Activated CD4-positive, alpha-beta T cell treated with anti-CD3 and anti-CD28 coated beads for 48 hours (primary cell): ENCODE results near the gene MMP11.
"Not testable (repeated sequence)": the region's sequence is repeated elsewhere in the genome, so short reads cannot be mapped to it uniquely, and the experiment has no call there.

Experiments
- DNase-seq: peaks from one replicate; pipeline ENCODE4 v3.0.0-alpha.2; 2020

Gene MMP11, protein sequence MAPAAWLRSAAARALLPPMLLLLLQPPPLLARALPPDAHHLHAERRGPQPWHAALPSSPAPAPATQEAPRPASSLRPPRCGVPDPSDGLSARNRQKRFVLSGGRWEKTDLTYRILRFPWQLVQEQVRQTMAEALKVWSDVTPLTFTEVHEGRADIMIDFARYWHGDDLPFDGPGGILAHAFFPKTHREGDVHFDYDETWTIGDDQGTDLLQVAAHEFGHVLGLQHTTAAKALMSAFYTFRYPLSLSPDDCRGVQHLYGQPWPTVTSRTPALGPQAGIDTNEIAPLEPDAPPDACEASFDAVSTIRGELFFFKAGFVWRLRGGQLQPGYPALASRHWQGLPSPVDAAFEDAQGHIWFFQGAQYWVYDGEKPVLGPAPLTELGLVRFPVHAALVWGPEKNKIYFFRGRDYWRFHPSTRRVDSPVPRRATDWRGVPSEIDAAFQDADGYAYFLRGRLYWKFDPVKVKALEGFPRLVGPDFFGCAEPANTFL

DNA sequence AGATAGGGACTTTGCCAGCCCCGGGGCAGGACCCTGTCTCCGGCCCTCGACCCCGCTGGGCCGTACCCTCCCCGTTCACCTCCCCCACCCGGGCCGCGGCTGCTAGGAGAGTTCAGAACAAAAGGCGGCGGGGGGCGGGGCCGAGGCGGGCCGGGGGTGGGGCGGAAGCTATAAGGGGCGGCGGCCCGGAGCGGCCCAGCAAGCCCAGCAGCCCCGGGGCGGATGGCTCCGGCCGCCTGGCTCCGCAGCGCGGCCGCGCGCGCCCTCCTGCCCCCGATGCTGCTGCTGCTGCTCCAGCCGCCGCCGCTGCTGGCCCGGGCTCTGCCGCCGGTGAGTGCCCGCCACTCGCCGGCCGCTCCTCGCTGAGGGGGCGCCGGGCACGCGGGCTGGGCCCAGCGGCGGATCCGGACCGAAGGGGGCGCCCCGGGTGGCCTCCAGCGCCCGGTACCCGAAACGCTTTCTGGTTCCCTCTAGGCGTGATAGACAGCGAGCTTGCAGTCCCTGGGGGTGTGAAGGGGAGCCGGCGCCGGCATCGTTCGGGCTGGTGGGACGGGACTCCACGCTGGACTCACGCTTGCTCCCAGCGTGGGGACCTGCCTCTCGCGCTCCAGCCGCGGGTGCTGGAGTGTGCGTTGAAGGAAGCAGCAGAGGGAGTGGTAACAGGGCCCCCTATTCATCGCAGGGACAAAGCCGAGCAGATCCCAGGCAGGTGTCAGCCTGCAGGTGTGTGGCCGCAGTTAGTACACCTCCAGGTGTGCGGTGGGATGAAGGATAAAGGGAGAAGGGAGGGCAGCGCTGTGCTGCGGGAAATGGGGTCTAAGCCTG, at the start of gene MMP11:
Gene MMP11, plus strand, starts transcription at position 201 of the 825 bp plus-strand sequence. Its CDS starts 22 bp downstream, at position 223.
- peak; percentile 55 for DNase-seq

DNA sequence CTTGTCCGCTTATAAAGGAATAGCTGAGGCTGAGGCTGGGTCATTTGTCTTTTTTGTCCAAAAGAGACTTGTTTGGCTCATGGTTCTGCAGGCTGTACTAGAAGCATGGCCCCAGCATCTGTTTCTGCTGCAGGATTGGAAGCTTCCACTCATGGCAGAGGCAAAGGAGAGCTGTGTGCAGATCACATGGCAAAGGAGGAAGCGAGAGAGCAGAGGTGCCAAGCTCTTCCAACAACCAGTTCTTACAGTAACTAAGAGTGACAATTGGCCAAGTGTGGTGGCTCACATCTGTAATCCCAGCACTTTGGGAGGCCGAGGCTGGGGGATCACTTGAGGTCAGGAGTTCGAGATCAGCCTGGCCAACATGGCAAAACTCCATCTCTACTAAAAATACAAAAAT, 44.5 kb upstream of the MMP11 start:
- DNase-seq: not testable (repeated sequence)

DNA sequence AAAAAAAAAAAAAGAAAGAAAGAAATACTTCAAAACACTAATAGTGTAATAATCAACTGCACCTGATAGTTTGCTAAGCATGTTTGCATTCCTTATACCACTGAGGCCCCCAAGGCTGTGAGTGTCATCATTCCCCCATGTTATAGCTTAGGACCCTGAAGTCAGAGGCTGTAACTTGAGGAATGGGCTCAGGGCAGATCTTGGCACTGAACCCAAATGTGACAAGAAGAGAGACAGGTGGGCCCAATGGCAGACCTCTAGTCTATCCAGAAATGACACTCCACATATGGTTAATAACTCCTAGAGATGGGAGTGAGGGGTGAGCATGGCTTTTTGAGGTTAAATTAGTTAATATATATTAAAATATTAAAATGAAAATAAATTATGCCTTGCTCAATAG, 35.0 kb upstream of the MMP11 start:
- DNase-seq: no peak

DNA sequence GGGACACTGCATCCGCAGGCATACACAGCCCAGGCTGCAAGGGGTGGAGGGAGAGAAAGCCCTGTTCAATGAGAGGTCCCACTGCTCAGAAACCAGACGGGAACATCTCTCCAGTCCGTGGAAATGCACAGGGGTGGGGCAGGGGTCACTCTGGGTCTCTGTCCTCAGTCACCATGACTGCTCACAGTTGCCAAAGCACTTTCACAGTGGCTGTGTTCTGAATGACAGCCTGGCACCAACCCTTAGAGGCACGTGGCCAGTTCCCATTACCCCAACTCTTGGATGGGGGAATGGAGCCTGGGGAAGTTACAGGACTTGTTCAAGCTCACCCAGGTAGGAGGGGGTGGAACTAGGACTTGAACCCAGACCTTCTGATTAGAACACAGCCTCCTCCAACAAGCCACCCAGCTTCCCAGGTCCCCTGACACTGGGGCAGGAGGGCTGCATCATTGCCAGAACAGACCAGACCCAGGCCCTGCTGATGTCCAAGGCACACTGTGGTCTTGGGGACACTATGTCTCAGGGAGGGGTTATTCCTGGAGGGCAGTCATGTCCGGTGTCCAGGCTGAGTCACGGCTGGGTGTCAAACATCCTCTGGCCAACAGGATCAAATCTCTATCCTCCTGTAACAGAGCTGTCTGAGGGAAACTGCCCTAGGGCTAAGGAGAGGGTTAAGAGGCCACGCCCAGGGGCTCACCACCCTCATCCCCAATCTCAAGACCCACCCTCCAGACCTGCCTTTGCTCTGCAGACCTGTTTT, 30.0 kb upstream of the MMP11 start:
- DNase-seq: no peak

DNA sequence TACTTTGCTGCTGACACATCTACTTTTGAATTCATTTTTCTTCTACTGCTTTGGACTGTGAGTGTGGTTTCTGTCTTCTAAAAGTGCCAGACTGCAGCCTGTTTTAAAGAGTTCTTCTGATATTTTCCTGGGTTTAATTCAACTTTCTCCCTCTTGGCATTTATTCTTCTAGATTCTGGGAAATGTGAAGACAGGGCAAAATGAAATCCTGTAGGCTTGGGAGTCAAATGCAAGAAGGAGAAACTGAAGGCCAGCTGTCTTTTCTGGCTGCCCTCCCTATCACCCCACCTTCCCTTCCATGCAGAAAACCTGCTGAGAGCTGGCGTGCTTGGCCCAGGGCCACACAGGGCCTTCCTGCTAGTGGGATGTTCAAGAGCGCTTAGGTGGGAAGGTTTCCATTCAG, 29.3 kb upstream of the MMP11 start:
- no peak for DNase-seq

DNA sequence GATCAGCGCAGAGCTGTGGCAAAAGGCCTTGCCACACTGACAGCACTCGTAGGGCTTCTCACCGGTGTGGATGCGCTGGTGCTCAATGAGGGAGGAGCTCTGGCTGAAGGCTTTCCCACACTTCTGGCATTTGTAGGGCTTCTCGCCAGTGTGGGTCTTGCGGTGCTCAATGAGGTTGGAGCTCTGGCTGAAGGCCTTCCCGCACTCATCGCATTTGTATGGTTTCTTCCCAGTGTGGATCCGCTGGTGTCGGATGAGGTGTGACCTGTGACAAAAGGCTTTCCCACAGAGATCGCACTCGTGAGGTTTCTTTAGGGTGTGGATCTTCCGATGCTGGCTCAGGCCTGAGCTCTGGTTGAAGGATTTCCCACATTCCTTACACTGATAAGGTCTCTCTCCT, 28.6 kb upstream of the MMP11 start:
- DNase-seq: no peak

DNA sequence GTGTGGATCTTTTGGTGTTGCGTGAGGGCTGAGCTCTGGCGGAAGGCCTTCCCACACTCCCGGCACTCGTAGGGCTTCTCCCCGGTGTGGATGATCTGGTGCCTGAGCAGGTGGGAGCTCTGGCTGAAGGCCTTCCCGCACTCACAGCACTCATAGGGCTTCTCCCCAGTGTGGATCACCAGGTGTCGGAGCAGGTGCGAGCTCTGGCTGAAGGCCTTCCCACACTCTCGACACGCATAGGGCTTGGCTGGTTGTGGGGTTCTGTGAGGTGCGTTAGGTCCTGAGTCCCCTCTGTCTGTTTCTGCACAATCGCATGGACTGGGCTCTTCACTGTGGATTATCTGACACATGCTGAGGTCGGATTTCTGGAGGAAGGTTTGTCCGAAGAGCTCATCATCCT, 28.2 kb upstream of the MMP11 start:
- no peak for DNase-seq

DNA sequence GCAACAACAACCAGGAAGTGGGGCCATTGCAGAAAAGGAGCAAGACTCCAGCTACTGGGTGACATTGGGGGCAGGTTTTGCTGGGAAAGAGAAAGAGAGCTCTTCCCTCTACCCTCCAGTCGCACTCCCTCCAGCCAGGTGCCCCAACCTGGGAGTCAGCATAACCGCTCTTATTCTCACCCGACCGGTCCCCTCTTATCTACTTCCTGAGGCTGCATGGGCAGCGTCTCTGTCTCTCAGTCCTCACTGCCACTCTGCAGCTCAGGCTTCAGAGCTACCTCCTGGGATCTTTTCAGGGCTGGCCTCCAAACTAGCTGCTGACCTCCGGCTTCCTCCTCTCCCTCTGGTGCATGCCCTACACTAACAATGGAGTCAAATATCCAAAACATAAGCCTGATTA, 26.9 kb upstream of the MMP11 start:
- no peak for DNase-seq

DNA sequence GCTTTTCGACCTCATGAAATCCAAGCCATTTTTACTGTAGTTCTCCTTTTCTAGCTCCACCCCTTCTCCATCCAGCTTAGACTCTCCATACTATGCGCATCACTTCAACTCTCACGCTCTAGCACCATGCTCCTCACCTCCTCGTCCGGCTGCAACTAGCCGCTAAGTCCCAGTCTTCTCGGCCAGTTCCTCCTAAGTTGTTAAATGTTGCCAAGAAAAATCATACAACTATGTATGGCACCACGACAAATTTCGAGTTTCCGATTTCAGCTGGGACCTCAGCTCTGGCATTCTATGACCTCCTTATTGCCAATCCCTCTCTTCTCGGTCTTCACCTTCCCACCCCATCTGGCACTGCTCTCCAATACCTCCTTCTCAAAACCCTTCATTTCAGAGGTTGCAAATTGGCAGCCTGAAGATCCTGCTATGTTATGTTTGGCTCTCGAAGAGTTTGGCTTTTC, 22.8 kb upstream of the MMP11 start:
- DNase-seq: no peak

DNA sequence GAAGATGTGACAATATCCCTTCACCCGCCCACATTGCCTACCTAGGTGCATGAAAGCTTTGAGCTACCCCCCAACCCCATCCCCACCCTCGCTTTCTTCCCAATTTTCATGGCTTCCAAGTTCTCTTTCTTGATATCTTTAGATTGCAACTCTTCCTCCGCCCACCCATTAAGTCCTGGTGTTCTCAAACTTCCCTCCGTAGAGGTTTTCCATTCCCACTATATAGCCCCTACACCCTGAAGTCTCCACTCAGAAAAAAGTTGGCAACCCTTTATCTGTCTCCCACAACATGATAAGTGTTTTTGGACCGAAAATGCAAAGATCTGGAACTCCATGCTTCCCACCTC, 22.3 kb upstream of the MMP11 start:
- no peak for DNase-seq

DNA sequence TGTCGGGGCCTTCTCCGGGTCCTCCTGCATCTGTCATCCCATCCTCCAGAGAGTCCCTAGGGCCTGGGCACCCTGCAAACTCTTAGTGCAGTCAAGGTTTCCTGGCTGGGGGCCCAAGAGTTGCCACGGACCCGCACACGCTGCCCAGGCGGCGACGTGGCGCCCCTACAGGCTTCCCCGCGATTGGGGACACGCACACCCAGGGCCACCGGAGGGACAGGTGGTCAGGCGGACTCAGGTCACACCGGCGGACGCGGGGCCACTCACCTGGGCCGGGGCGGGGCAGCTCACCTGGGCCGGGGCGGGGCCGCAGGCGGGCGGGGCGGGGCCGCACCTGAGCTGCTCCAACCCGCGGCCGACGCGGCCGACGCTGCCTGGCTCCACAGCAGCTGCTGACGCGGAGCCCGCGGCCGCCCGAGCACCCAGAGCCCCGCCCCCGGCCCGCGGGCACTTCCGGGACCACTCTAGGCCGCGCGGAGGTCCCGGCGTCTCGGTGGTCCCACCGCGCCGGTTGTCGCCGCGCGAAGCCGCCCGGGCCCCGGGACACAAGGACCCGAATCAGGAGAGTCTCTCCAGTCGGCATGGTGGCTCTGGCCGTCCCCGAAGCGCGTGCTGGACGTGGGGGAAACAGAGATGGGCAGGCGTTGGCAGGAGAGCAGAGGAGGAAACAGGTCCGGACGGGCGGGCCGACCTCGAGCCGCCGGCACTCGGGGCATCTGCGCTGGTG, 21.8 kb upstream of the MMP11 start, which contains the start of gene ZNF70:
Gene ZNF70, minus strand, starts transcription at position 399 of the 727 bp plus-strand sequence. CDS start 5,972 bp downstream, outside the sequence.
- peak; percentile 84 for DNase-seq

DNA sequence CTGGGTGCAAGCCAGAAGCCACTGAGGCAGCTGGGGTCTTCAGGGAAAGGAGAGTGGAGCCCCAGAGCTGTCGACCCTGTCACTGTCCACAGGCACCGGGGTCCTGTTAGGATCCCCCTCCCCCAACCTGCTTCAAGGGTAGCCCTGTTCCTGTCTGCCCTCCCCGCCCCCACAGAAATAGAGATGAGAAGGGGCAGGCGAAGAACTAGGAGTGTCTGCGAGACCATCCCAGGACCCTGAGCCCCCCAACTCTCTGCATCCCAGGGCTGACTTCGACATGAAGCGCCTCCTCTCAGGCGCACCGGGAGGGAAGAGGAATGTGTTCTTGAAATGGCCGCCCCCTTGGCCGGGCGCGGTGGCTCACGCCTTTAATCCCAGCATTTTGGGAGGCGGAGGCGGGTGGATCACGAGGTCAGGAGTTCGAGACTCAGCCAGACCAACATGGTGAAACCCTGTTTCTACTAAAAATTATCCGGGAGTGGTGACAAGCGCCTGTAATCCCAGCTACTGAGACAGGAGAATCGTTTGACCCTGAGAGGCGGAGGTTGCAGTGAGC, 21.1 kb upstream of the MMP11 start:
- no peak for DNase-seq

DNA sequence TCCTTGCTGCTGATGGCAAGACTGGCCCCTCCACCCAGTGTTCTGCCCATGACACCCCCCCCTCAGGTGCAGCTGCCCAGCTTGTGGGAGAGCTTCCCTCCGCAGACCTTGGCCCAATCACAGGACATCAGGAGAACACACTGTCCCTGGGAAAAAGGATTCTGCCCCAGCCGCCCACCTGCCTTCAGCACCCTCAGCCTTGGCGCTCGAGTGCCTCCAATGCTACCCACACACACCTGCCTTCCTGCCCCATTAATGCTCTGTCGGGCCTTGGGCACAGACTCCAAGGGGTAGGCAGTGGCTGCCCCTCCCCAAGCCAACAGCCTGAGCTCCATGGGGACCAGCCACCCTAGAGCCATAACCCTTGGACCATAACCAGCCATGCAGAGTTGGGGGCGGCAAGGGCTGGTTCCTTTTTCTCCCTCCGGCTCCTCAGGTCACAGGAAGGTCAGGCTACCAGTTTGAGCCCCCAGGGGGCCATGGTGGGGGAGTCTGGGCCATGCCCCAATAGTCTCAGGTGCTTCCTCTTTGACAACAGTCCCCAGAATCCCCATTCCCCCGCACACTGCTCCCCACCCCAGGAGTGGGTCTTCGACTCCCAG, 20.5 kb upstream of the MMP11 start:
- DNase-seq: no peak

DNA sequence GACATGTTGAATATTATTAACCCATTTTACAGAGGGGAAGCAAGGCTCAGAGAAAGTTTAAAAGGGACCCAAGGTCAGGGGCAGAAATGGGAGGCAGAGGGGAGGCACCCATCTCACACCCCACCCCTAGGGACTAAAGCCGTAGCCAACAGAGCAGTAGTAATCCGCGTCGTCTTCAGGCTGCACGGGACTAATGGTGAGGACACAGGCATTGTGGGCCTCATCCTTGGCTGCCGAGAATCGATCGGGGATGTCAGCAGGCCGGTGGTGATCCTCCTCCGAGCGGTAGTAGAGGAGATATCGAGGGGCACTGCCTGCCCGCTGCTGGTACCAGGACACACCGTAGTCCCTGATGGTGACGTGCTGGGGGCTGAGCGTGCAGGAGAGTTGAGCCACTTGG, 19.9 kb upstream of the MMP11 start:
- no peak for DNase-seq

DNA sequence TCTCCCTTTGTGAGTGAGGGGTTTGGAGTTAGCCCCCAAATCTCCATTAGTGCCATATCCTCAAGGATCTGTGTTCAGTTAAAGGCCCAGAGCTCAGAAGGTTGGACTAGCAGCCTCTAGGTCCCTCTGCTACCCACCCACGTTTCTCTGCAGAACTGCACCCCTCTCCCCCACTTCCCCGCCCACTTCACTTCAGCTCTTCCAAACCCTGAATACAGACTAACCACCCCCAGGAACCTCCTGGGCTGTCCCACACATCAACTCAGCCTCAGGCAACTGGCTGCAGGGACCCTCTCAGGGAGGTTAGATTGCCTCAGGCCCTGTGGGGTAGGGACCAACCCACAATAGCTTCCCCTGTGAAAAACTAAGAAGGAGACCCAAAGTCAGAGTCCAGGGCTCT, 19.3 kb upstream of the MMP11 start:
- DNase-seq: no peak

DNA sequence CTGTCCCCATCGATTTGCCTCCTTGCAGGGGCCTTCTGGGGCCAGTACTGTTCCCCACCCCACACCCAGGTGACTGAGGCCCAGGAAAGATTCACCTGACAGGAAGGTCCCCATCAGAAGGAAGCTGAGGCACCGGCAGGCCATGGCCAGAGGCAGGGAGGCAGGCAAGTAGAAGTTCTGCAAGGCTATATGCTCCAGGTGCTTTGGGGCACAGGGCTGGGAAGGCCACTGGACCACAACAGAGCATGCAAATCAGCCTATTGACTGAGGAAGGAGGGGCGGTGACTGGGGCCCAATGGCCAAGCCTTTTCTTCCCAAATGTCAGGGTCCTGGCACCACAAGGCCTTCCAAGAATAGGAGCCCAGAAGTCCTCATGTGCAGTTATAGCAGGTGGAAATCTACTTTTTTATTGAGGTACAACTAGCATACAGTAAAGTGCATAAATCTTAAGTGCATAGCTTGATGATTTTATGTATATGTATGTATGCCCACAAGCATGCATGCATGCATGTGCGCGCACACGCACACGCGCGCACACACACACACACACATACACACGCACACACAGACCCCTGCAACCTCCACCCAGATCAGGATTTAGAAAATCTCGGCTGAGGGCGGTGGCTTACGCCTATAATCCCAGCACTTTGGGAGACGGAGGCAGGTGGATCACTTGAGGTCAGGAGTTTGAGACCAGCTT, 18.3 kb upstream of the MMP11 start, which contains the start of gene VPREB3:
Gene VPREB3, minus strand, starts transcription at position 206 of the 700 bp plus-strand sequence. Its CDS starts 62 bp downstream, at position 144.
- no peak for DNase-seq

DNA sequence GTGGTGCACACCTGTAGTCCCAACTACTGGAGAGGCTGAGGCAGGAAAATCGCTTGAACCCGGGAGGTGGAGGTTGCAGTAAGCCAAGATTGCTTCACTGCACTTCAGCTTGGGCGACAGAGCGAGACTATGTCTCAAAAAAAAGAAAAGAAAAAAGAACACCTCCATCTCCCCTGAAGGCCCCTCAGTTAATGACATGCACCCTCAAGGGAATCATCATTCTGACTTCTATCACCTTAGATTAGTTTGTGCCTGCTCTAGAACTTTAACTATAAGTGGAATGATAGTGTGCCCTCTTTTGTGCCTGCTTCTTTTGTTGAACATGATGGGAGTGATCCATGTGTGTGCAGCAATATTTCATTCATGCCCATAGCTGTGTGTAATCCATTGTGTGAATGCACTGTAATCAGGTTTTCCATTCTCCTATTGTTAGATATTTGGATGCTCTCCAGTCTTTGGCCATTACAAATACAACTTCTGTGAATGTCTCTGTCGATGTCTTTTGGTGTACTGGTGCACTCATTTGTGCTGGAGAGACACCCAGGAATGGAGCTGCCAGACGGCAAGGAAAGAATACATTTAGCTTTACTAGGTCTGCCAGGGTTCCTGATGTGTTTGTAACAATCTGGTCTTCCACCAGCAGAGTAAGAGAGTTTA, 17.5 kb upstream of the MMP11 start:
- no peak for DNase-seq

DNA sequence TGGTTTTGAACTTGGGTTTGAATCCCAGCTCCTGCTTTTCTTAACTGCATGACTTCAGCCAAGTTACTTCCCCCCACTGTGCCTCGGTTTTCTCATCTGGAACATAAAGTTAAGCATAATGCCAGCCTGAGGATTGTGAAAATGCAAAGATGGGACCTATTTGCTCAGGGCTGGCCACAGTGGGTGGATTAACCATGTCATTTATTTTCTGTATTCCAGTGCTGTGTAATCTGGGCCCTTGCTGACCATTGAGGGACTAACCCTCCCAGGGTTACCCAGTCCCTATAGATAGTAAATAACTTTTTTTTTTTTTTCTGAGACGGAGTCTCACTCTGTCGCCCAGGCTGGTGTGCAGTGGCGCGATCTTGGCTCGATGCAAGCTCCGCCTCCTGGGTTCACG, 16.9 kb upstream of the MMP11 start:
- DNase-seq: no peak

DNA sequence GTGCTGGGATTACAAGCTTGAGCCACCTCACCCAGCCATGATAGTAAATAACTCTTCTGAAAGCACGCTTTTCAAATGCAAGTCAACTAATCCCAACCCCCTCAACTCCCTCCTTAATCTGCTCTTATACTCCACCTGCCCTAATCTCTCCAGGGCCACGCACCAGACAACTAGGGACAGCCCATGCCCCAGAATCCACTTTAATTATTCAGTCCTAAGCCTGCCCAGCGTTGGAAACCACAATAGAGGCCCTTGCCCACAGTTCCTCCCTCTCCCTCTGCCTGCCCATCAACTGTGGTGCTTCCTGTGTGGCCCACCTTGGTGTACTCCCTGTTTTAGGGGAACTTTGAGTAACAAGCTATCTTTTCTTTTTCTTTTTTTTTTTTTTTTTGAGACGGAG, 15.8 kb upstream of the MMP11 start:
- no peak for DNase-seq

DNA sequence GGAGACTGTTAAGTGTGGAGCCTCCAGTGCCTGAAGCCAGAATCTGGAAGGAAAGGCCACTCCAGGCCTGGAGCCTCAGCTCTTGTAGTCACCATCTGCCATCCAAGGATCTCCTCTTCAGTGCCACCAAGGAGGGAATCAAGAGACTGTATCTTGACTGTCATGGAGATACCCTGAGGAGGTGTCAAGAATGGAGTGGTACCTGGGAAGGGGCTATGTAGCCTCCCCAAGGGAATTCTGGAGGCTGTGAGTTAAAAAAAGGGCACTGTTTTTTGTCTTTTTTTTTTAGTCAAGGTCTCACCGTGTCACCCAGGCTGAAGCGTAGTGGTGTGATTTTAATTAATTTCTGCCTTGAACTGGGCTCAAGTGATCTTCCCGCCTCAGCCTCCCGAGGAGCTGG, 13.1 kb upstream of the MMP11 start:
- DNase-seq: no peak
